ENCODE data around the gene YKT6. TPM values are rescaled to one million over a fixed set of nuclear protein-coding genes. Genes with fewer than 3 reads are reported as not detected.

Gene YKT6
- total and polyA plus RNA-seq, 2 of the 8 experiments (the other 6 are each of a cell fraction or from before 2014, with no cell fraction given), result 75.3 to 103 TPM

- CTCF ChIA-PET (ENCODE audit: partially characterized antibody), result interaction anchor here (0.7 to 5.0 kb wide), 21 partner anchors 10 to 323 kb away, joined by 3 to 37 read pairs (median 7); no protein-coding TSS in a partner anchor
- TF ChIP-seq HDAC6 (IDR thresholded peaks at IDR 0.05; ENCODE audit: low read depth, low read length), result no peak
- no peak for TF ChIP-seq RXRA (IDR thresholded peaks at IDR 0.05; ENCODE audit: insufficient read depth, low read depth, low read length)
- TF ChIP-seq SRF (IDR thresholded peaks at IDR 0.05; ENCODE audit: low read depth, low read length), result no peak
- TF ChIP-seq CREB1 (IDR thresholded peaks at IDR 0.05), result no peak
- no peak for TF ChIP-seq NANOG (IDR thresholded peaks at IDR 0.05; ENCODE audit: insufficient read depth, low read depth, low read length, poor library complexity, severe bottlenecking)
- no peak for TF ChIP-seq GABPA (IDR thresholded peaks at IDR 0.05; ENCODE audit: borderline replicate concordance, insufficient read depth, low read length)
- TF ChIP-seq TAF1 (IDR thresholded peaks at IDR 0.05; ENCODE audit: low read depth, low read length), result no peak
- no peak for TF ChIP-seq ATF2 (IDR thresholded peaks at IDR 0.05; ENCODE audit: low read length)
- TF ChIP-seq, protein P1, sequence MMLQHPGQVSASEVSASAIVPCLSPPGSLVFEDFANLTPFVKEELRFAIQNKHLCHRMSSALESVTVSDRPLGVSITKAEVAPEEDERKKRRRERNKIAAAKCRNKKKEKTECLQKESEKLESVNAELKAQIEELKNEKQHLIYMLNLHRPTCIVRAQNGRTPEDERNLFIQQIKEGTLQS (IDR thresholded peaks at IDR 0.05; ENCODE audit: insufficient read depth, low read depth, low read length), result no peak
- no peak for TF ChIP-seq CTBP2 (IDR thresholded peaks at IDR 0.05; ENCODE audit: borderline replicate concordance, insufficient read depth, insufficient read length, low read length)
- TF ChIP-seq TCF12 (IDR thresholded peaks at IDR 0.05; ENCODE audit: low read depth, low read length), result no peak
These were observed 41.3 kb downstream of the YKT6 start for GRCh38 chr7:44242091-44242490.

More at GRCh38 chr7:44242091-44242490, 41.3 kb downstream of the YKT6 start:
- H3K9me3 ChIP-seq (ENCODE audit: insufficient read depth in 2 of 2, low read depth in 1 of 2, low read length in 1 of 2), result no peaks in the 10 kb centered on the region
- H2AK5ac ChIP-seq (ENCODE audit: low read depth, low read length), result no peak overlapping the region
- no peak for FAIRE-seq
- no peaks in the 10 kb centered on the region for H3K4me1 ChIP-seq (replicated peaks in 1 of 4; ENCODE audit: control insufficient read depth in 3 of 4, insufficient read depth in 4 of 4, low read length in 3 of 4)
- H3K18ac ChIP-seq (ENCODE audit: extremely low read depth, low read length), result no peak overlapping the region
- no peak overlapping the region for H2AFZ ChIP-seq (ENCODE audit: low read length)
- H3K27ac ChIP-seq (ENCODE audit: low read depth, low read length), result no peak overlapping the region
- no peak overlapping the region for H3K9ac ChIP-seq (replicated peaks in 1 of 4; ENCODE audit: extremely low read depth in 1 of 4, low read depth in 3 of 4, low read length in 3 of 4)
- H3K56ac ChIP-seq (replicated peaks; ENCODE audit: insufficient read length, low read depth, low read length), result no peak overlapping the region
- 0 out of 2 replicates have a peak, but pooled peaks cover 6% of the 10 kb centered on the region for H3K79me1 ChIP-seq (ENCODE audit: low read depth, low read length)
- H2BK12ac ChIP-seq (ENCODE audit: low read depth, low read length), result peak overlapping the region; percentile 50; the same call in 1 of the 2 replicates
- H3K36me3 ChIP-seq (ENCODE audit: control insufficient read depth in 2 of 4, insufficient read depth in 4 of 4, low read length in 3 of 4), result no peaks in the 10 kb centered on the region
- no peak overlapping the region for H3K4me2 ChIP-seq (ENCODE audit: insufficient read depth in 1 of 2, low read depth in 2 of 2, low read length in 2 of 2)
- peaks cover 3% of the 10 kb centered on the region; the same call in 1 of the 2 replicates for H3K23me2 ChIP-seq (ENCODE audit: low read depth, low read length)
- no peak for DNase-seq (ENCODE audit: low read depth in 1 of 2, low spot score in 2 of 2)
- H3K14ac ChIP-seq (ENCODE audit: insufficient read length), result no peak overlapping the region
- peaks cover 0 to 6% of the 10 kb centered on the region in 2 experiments for H4K20me1 ChIP-seq (replicated peaks in 1 of 2; ENCODE audit: control insufficient read depth in 1 of 2, insufficient read depth in 2 of 2, low read length in 2 of 2)
- no peak overlapping the region for H3K4me3 ChIP-seq (ENCODE audit: extremely low read depth in 1 of 4, insufficient read depth in 2 of 4, low read depth in 3 of 4, low read length in 4 of 4)
- no peak overlapping the region for H3K23ac ChIP-seq (ENCODE audit: insufficient read length)
- H3K27me3 ChIP-seq (replicated peaks in 1 of 4; ENCODE audit: control insufficient read depth in 3 of 4, extremely low read depth in 1 of 4, insufficient read depth in 3 of 4, low read length in 3 of 4), result no peaks in the 10 kb centered on the region; a peak in 1 of 7 replicates
- 91% methylated on average over 10 of the region's 10 CpGs; no CpG with 5 or more reads in 1 of the 2 experiments for WGBS, 2 experiments (ENCODE audit: extremely low coverage in 1 of 2, insufficient coverage in 1 of 2, insufficient read length in 1 of 2, insufficient replicate concordance in 2 of 2, low coverage in 1 of 2, low lambda C conversion rate in 2 of 2, missing lambda C conversion rate in 1 of 2)
- no peak overlapping the region for H4K5ac ChIP-seq (ENCODE audit: insufficient read length, low read depth, low read length)
- POLR2A ChIA-PET (ENCODE audit: partially characterized antibody), result interaction anchor here (1.2 kb wide), 1 partner anchor 11 kb away, joined by 3 read pairs; no protein-coding TSS in a partner anchor
- peak overlapping the region; percentile 83; the same call in 1 of the 2 replicates for H4K8ac ChIP-seq (ENCODE audit: extremely low read depth, insufficient read depth, low read length)
- no peak overlapping the region for H4K91ac ChIP-seq (replicated peaks; ENCODE audit: insufficient read length, low read length)
- H2BK20ac ChIP-seq (ENCODE audit: low read length), result no peak overlapping the region
- H2BK15ac ChIP-seq (ENCODE audit: low read length), result no peak overlapping the region
- no peaks in the 10 kb centered on the region for H3K79me2 ChIP-seq (ENCODE audit: control insufficient read depth in 1 of 2, insufficient read depth in 2 of 2, low read length in 2 of 2)
- no peak overlapping the region for H3K4ac ChIP-seq (replicated peaks; ENCODE audit: insufficient read length, low read depth, low read length)
- no peak overlapping the region for H2BK120ac ChIP-seq (replicated peaks; ENCODE audit: low read depth, low read length)
- H2BK5ac ChIP-seq (ENCODE audit: low read depth, low read length), result no peak overlapping the region

Data from H1 (cell line).